Measurements from ENCODE around the gene TBCEL. TPM values are rescaled to one million over a fixed set of nuclear protein-coding genes. Genes with fewer than 3 reads are reported as not detected.

The TBCEL gene
- total RNA-seq, 3 donors from 2014 or later, result 16.0 to 31.8 (median 26.9) TPM

- H3K4me1 ChIP-seq, result no peaks in the 10 kb centered on the region
- no peak for DNase-seq (ENCODE audit: low spot score in 2 of 2)
- H3K9me3 ChIP-seq, result no peaks in the 10 kb centered on the region
- no peak overlapping the region for H3K4me3 ChIP-seq
- TF ChIP-seq POLR2AphosphoS5 (IDR thresholded peaks at IDR 0.05), result no peak
- TF ChIP-seq CTCF (IDR thresholded peaks at IDR 0.05), result no peak
- TF ChIP-seq POLR2A (IDR thresholded peaks at IDR 0.05), result no peak
- H3K36me3 ChIP-seq, result no peaks in the 10 kb centered on the region
- intact Hi-C loops (cut with DNase I; ENCODE audit: low total_unique reads), result no loop called here
- H3K27me3 ChIP-seq, result no peaks in the 10 kb centered on the region
- no peak overlapping the region for H3K27ac ChIP-seq
Observed at GRCh38 chr11:121082219-121082618, 58.3 kb downstream of the TBCEL start.

- Histone ChIP-seq H3K27ac (no peak overlapping the region), H3K4me3 (no peak overlapping the region), H3K27me3 (no peaks in the 10 kb centered on the region), H3K4me1 (no peaks in the 10 kb centered on the region), H3K36me3 (no peaks in the 10 kb centered on the region), H3K9me3 (no peaks in the 10 kb centered on the region)
- DNase-seq (ENCODE audit: low spot score in 2 of 2), result no peak
- intact Hi-C loops (cut with DNase I; ENCODE audit: low total_unique reads), result no loop called here
- no peak for TF ChIP-seq CTCF (IDR thresholded peaks at IDR 0.05)
- no peak for TF ChIP-seq POLR2A (IDR thresholded peaks at IDR 0.05)
Observed at GRCh38 chr11:121082670-121083069, 58.8 kb downstream of the TBCEL start.

GRCh38 chr11:121086866-121087265 is 63.0 kb downstream of the TBCEL start:
- no peaks in the 10 kb centered on the region for H3K36me3 ChIP-seq
- no peak for DNase-seq (ENCODE audit: low spot score in 2 of 2)
- no peaks in the 10 kb centered on the region for H3K9me3 ChIP-seq
- no peak overlapping the region for H3K4me3 ChIP-seq
- no peak for TF ChIP-seq POLR2A (IDR thresholded peaks at IDR 0.05)
- TF ChIP-seq CTCF (IDR thresholded peaks at IDR 0.05), result no peak
- TF ChIP-seq POLR2AphosphoS5 (IDR thresholded peaks at IDR 0.05), result no peak
- intact Hi-C loops (cut with DNase I; ENCODE audit: low total_unique reads), result no loop called here
- H3K4me1 ChIP-seq, result no peaks in the 10 kb centered on the region
- no peaks in the 10 kb centered on the region for H3K27me3 ChIP-seq
- no peak overlapping the region for H3K27ac ChIP-seq

- TF ChIP-seq POLR2A (IDR thresholded peaks at IDR 0.05), result no peak
- TF ChIP-seq CTCF (IDR thresholded peaks at IDR 0.05), result no peak
- TF ChIP-seq POLR2AphosphoS5 (IDR thresholded peaks at IDR 0.05), result no peak
- DNase-seq (ENCODE audit: low spot score in 2 of 2), result no peak
- no peaks in the 10 kb centered on the region for H3K4me1 ChIP-seq
Observed at GRCh38 chr11:121089566-121089965, 65.7 kb downstream of the TBCEL start.

GRCh38 chr11:121090145-121090721 is 66.3 kb downstream of the TBCEL start:
- Histone ChIP-seq H3K27ac (no peak overlapping the region), H3K4me3 (no peak overlapping the region), H3K27me3 (no peaks in the 10 kb centered on the region), H3K36me3 (no peaks in the 10 kb centered on the region), H3K4me1 (no peaks in the 10 kb centered on the region), H3K9me3 (no peaks in the 10 kb centered on the region)
- intact Hi-C loops (cut with DNase I; ENCODE audit: low total_unique reads), result no loop called here
- no peak for TF ChIP-seq CTCF (IDR thresholded peaks at IDR 0.05)
- TF ChIP-seq POLR2A (IDR thresholded peaks at IDR 0.05), result no peak
- TF ChIP-seq POLR2AphosphoS5 (IDR thresholded peaks at IDR 0.05), result no peak
- no peak for DNase-seq (ENCODE audit: low spot score in 2 of 2)

More at GRCh38 chr11:121089566-121089965, 65.7 kb downstream of the TBCEL start:
- intact Hi-C loops (cut with DNase I; ENCODE audit: low total_unique reads), result no loop called here
- Histone ChIP-seq H3K4me3 (no peak overlapping the region), H3K27ac (no peak overlapping the region), H3K9me3 (no peaks in the 10 kb centered on the region), H3K36me3 (no peaks in the 10 kb centered on the region), H3K27me3 (no peaks in the 10 kb centered on the region)
